Stimulated activated CD4-positive, alpha-beta T cell treated with anti-CD3 and anti-CD28 coated beads, Interleukin-1b, Interleukin-23, amount 100 ng/mL, for 24 hours (primary cell): ENCODE measurements around the gene SPAG9.

Experiments used
- DNase-seq, 4 experiments: peaks; one replicate each; pipeline ENCODE4 v3.0.0-alpha.2; 2020; ENCODE audit warnings: low read depth in 4 of 4, low spot score in 1 of 4

SPAG9 gene

GRCh38 chr17:51120739-51121619 lies at the start of gene SPAG9:
TSS of gene SPAG9 (minus strand) at chr17:51120868. CDS start at chr17:51120656, 212 bp downstream.
- DNase-seq: peak; percentile 73 to 89 (median 79)

GRCh38 chr17:51169340-51169739 lies 48.7 kb upstream of the SPAG9 start:
- DNase-seq: no peak

- DNase-seq: peak; percentile 55 to 64 (median 60)
Measured at GRCh38 chr17:51166987-51167931, 46.6 kb upstream of the SPAG9 start.

GRCh38 chr17:51166198-51166986 lies 45.7 kb upstream of the SPAG9 start, which contains the start of gene NME2:
TSS of gene NME2 (plus strand) at chr17:51166411. CDS start at chr17:51166831, 420 bp downstream.
- DNase-seq: peak; percentile 37 to 70 (median 60)

- DNase-seq: peak in 1 of 4 experiments; percentile 25
Measured at GRCh38 chr17:51165680-51166197, 45.1 kb upstream of the SPAG9 start.

- no peak for DNase-seq
Measured at GRCh38 chr17:51164911-51165679, 44.4 kb upstream of the SPAG9 start.

- DNase-seq: no peak
Measured at GRCh38 chr17:51161541-51161940, 40.9 kb upstream of the SPAG9 start.

- no peak for DNase-seq
Measured at GRCh38 chr17:51159604-51160003, 38.9 kb upstream of the SPAG9 start.

GRCh38 chr17:51155416-51155815 lies 34.7 kb upstream of the SPAG9 start:
- no peak for DNase-seq

GRCh38 chr17:51154176-51154575 lies 33.5 kb upstream of the SPAG9 start:
- no peak for DNase-seq

- peak; percentile 94 to 97 (median 95) for DNase-seq
Measured at GRCh38 chr17:51153210-51154072, 32.8 kb upstream of the SPAG9 start, which contains the start of gene NME1. TSS of gene NME1 (plus strand) at chr17:51153559. CDS start at chr17:51155655, 2,096 bp downstream.

GRCh38 chr17:51152766-51153209 lies 32.1 kb upstream of the SPAG9 start:
- DNase-seq: no peak

GRCh38 chr17:51150932-51151331 lies 30.3 kb upstream of the SPAG9 start:
- no peak for DNase-seq

GRCh38 chr17:51149163-51149562 lies 28.5 kb upstream of the SPAG9 start:
- no peak for DNase-seq

GRCh38 chr17:51147650-51148049 lies 27.0 kb upstream of the SPAG9 start:
- no peak for DNase-seq

- no peak for DNase-seq
Measured at GRCh38 chr17:51144266-51145022, 23.8 kb upstream of the SPAG9 start.

- DNase-seq: no peak
Measured at GRCh38 chr17:51142597-51142996, 21.9 kb upstream of the SPAG9 start.

- no peak for DNase-seq
Measured at GRCh38 chr17:51135956-51136355, 15.3 kb upstream of the SPAG9 start.
